Astrocyte (in vitro differentiated cells and primary cell): ENCODE data around the gene FLG.
"Not testable (repeated sequence)": the region's sequence is repeated elsewhere in the genome, so short reads cannot be mapped to it uniquely, and the experiment has no call there.

Experiments used
- CTCF ChIP-seq: IDR thresholded peaks from 2 replicates; pipeline ENCODE4 v1.5.1; 2011; ENCODE audit warnings: low read depth, mild to moderate bottlenecking, inconsistent platforms, low read length, moderate library complexity; ENCODE audit not compliant: insufficient read depth
- EZH2 ChIP-seq: IDR thresholded peaks from 2 replicates; pipeline ENCODE4 v1.6.1; 2012; ENCODE audit warnings: mild to moderate bottlenecking, low read length, inconsistent platforms; ENCODE audit not compliant: insufficient read depth

- not testable (repeated sequence) for TF ChIP-seq CTCF, EZH2
Measured at GRCh38 chr1:152312169-152312568, 12.9 kb downstream of the FLG start.
